ENCODE results near the gene ABL2.

DNA sequence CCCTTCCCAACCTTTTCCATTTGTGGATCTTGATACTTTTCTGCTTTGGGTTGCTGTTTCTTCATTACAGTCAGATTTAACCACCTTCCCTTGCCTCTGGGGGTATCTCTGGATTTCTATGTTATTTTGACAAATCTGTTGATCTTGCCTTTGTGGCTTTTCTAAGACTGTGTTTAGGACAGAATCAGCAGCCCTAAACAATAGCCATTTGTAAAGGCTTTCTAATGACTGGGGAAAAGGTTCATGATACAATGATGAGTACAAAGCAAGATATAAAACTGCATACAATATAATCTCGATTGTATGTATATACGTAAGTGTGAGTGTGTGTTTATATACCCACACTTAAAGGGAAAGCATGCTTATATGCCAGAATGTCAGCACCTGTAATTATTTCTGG is 176.0 kb downstream of the ABL2 start:
- TF ChIP-seq POLR2A (IDR thresholded peaks at IDR 0.05; ENCODE audit: low read depth, low read length) (no peak), POLR2AphosphoS5 (IDR thresholded peaks at IDR 0.05; ENCODE audit: low read depth, low read length) (no peak)

All from GM12891 (cell line).